H9 (cell line): ENCODE data around the gene PTN. TPM values are rescaled to one million over a fixed set of nuclear protein-coding genes. Genes with fewer than 3 reads are reported as not detected.

Experiments used
- DNase-seq: peaks from one replicate; pipeline ENCODE4 v3.0.0-alpha.2; 2017
- H2AFZ ChIP-seq: one replicate; pipeline ENCODE4 v1.6.1; 2013; ENCODE audit warnings: mild to moderate bottlenecking, low read length, control low read depth, moderate library complexity
- H2AK5ac ChIP-seq: 2 replicates; pipeline ENCODE4 v1.6.1; 2013; ENCODE audit warnings: low read length, control low read depth, mixed read lengths; ENCODE audit not compliant: insufficient read length
- H2BK120ac ChIP-seq: one replicate; pipeline ENCODE4 v1.6.1; 2013; ENCODE audit warnings: low read depth, mild to moderate bottlenecking, low read length, control low read depth, inconsistent platforms; ENCODE audit not compliant: poor library complexity, severe bottlenecking
- H2BK12ac ChIP-seq: 2 replicates; pipeline ENCODE4 v1.6.1; 2013; ENCODE audit warnings: low read length, control low read depth, mixed read lengths, low read depth; ENCODE audit not compliant: insufficient read length
- H2BK15ac ChIP-seq: 2 replicates; pipeline ENCODE4 v1.6.1; 2013; ENCODE audit warnings: low read depth, low read length, control low read depth
- H2BK20ac ChIP-seq: one replicate; pipeline ENCODE4 v1.6.1; 2013; ENCODE audit warnings: low read depth, mild to moderate bottlenecking, low read length, control low read depth, inconsistent platforms; ENCODE audit not compliant: poor library complexity, severe bottlenecking
- H2BK5ac ChIP-seq: 2 replicates; pipeline ENCODE4 v1.6.1; 2013; ENCODE audit warnings: low read length, control low read depth, mixed read lengths; ENCODE audit not compliant: insufficient read length
- H3K14ac ChIP-seq: 2 replicates; pipeline ENCODE4 v1.6.1; 2013; ENCODE audit warnings: low read length, control low read depth; ENCODE audit not compliant: insufficient read depth
- H3K18ac ChIP-seq: 2 replicates; pipeline ENCODE4 v1.6.1; 2013; ENCODE audit warnings: low read depth, mild to moderate bottlenecking, mixed read lengths, low read length, control low read depth; ENCODE audit not compliant: insufficient read length
- H3K23ac ChIP-seq: 2 replicates; pipeline ENCODE4 v1.6.1; 2013; ENCODE audit warnings: low read length, control low read depth, mixed read lengths, low read depth; ENCODE audit not compliant: insufficient read length
- H3K23me2 ChIP-seq: 2 replicates; pipeline ENCODE4 v1.6.1; 2013; ENCODE audit warnings: low read depth, mild to moderate bottlenecking, mixed read lengths, low read length, control low read depth; ENCODE audit not compliant: insufficient read length, poor library complexity, severe bottlenecking
- H3K27ac ChIP-seq: 2 replicates; pipeline ENCODE4 v1.5.1; 2013; ENCODE audit warnings: low read length, control low read depth, mixed read lengths, low read depth; ENCODE audit not compliant: insufficient read length
- H3K27me3 ChIP-seq: 2 replicates; pipeline ENCODE4 v1.6.1; 2013; ENCODE audit warnings: low read length, control low read depth, inconsistent platforms; ENCODE audit not compliant: insufficient read depth
- H3K4ac ChIP-seq: 2 replicates; pipeline ENCODE4 v1.6.1; 2013; ENCODE audit warnings: low read depth, mild to moderate bottlenecking, control low read depth, inconsistent platforms, low read length, moderate library complexity
- H3K4me1 ChIP-seq: 2 replicates; pipeline ENCODE4 v1.6.1; 2013; ENCODE audit warnings: low read length, control low read depth, inconsistent platforms; ENCODE audit not compliant: insufficient read depth
- H3K4me2 ChIP-seq: 2 replicates; pipeline ENCODE4 v1.6.1; 2013; ENCODE audit warnings: low read length, control low read depth, mixed read lengths; ENCODE audit not compliant: insufficient read length, insufficient read depth
- H3K56ac ChIP-seq: 2 replicates; pipeline ENCODE4 v1.6.1; 2013; ENCODE audit warnings: low read depth, mild to moderate bottlenecking, mixed read lengths, low read length, control low read depth; ENCODE audit not compliant: insufficient read length
- H3K79me1 ChIP-seq: 2 replicates; pipeline ENCODE4 v1.6.1; 2013; ENCODE audit warnings: low read depth, mild to moderate bottlenecking, moderate library complexity, low read length, control low read depth, inconsistent platforms; ENCODE audit not compliant: insufficient read depth, poor library complexity, severe bottlenecking
- H3K79me2 ChIP-seq: 2 replicates; pipeline ENCODE4 v1.6.1; 2013; ENCODE audit warnings: low read length, control low read depth, inconsistent platforms; ENCODE audit not compliant: insufficient read depth
- H3K9ac ChIP-seq: 2 replicates; pipeline ENCODE4 v1.6.1; 2013; ENCODE audit warnings: low read length, control low read depth, mixed read lengths; ENCODE audit not compliant: insufficient read length; ENCODE audit errors: extremely low read depth
- H3K9me3 ChIP-seq: one replicate; pipeline ENCODE4 v1.6.1; 2013; ENCODE audit warnings: low read depth, low read length, inconsistent platforms; ENCODE audit not compliant: control insufficient read depth
- H3T11ph ChIP-seq: one replicate; pipeline ENCODE4 v1.6.1; 2013; ENCODE audit warnings: mild to moderate bottlenecking, low read length, control low read depth, inconsistent platforms
- H4K20me1 ChIP-seq: one replicate; pipeline ENCODE4 v1.6.1; 2013; ENCODE audit not compliant: control insufficient read depth, insufficient read length, insufficient read depth
- H4K5ac ChIP-seq: 2 replicates; pipeline ENCODE4 v1.6.1; 2013; ENCODE audit warnings: low read depth, mild to moderate bottlenecking, mixed read lengths, low read length, control low read depth; ENCODE audit not compliant: insufficient read length
- H4K8ac ChIP-seq: replicated peaks from 2 replicates; pipeline ENCODE4 v1.6.1; 2013; ENCODE audit warnings: low read length, control low read depth, mixed read lengths, low read depth; ENCODE audit not compliant: insufficient read length
- H4K91ac ChIP-seq: 2 replicates; pipeline ENCODE4 v1.6.1; 2013; ENCODE audit warnings: low read depth, mild to moderate bottlenecking, moderate library complexity, mixed read lengths, low read length, control low read depth; ENCODE audit not compliant: insufficient read length
- H3K27ac Mint-ChIP-seq, 3 experiments: 2 replicates in 2 of 3; 3 replicates in 1 of 3; pipeline ENCODE4 v1.8.0; 2020 to 2021; ENCODE audit warnings: mixed read lengths in 3 of 3, mild to moderate bottlenecking in 1 of 3, moderate library complexity in 1 of 3
- H3K27me3 Mint-ChIP-seq: 2 replicates; pipeline ENCODE4 v1.8.0; 2021; ENCODE audit warnings: low read depth, mild to moderate bottlenecking, moderate library complexity, mixed read lengths
- H3K36me3 Mint-ChIP-seq, 3 experiments: 2 replicates in 2 of 3; 3 replicates in 1 of 3; pipeline ENCODE4 v1.8.0; 2020 to 2021; ENCODE audit warnings: low read depth in 3 of 3, mixed read lengths in 3 of 3; ENCODE audit not compliant: insufficient read depth in 1 of 3
- H3K4me1 Mint-ChIP-seq, 2 experiments: 2 replicates each; pipeline ENCODE4 v1.8.0; 2020; ENCODE audit warnings: mixed read lengths in 2 of 2
- H3K4me3 Mint-ChIP-seq, 2 experiments: 2 replicates in 1 of 2; 3 replicates in 1 of 2; pipeline ENCODE4 v1.8.0; 2020 to 2021; ENCODE audit warnings: mild to moderate bottlenecking in 2 of 2, mixed read lengths in 2 of 2, moderate library complexity in 1 of 2
- H3K9me3 Mint-ChIP-seq, 2 experiments: 2 replicates in 1 of 2; 3 replicates in 1 of 2; pipeline ENCODE4 v1.8.0; 2020; ENCODE audit warnings: mild to moderate bottlenecking in 2 of 2, mixed read lengths in 2 of 2, moderate library complexity in 1 of 2
- WGBS: extraction: QIAGEN DNeasy Blood & Tissue Kit; methylation state at CpG from one replicate; pipeline ENCODE4 v1.1.7; 2013; ENCODE audit warnings: missing lambda C conversion rate, low lambda C conversion rate, mixed read lengths; ENCODE audit not compliant: insufficient read length; ENCODE audit errors: extremely low coverage; 5-methylcytosine and 5-hydroxymethylcytosine counted together
- total RNA-seq: library from RNA; stranded (reverse); gene quantifications from 2 replicates; pipeline ENCODE4 v1.2.1, GENCODE V29; 2021
- TF ChIP-seq, protein P1 (sequence below): fragments of 200-600 bp; sonication (generic); conservative IDR thresholded peaks from 3 replicates; pipeline ENCODE4 v1.8.0; 2021; ENCODE audit warnings: antibody characterized with exemption, mild to moderate bottlenecking

The PTN gene
- total RNA-seq, 1 experiment from 2014 or later: 16.5 TPM

DNA sequence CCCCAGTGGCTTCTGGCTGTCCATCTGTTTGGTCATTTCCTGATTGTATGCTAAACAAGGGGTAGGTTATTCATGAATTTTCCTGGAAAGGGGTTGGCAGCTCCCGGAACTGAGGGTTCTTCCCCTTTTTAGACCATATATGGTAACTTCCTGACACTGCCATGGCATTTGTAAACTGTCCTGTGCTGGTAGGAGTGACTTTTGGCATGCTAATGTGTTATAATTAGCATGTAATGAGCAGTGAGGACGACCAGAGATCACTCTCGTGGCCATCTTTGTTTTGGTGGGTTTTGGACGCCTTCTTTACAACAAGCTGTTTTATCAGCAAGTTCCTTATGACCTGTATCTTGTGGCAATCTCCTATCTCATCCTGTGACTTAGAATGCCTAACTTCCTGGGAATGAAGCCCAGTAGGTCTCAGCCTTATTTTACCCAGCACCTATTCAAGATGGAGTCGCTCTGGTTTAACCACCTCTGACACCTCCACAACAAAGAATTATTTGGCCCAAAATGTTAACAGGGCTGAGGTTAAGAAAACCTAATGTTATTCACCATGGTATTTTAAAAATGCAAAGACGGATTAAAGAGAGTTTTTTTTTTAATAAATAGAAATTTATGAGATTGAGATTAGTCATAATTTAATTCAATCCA, 2.4 kb upstream of the PTN start:
- no peak overlapping the region for H2BK20ac ChIP-seq
- H2BK12ac ChIP-seq: no peak overlapping the region
- no peak overlapping the region for H2BK5ac ChIP-seq
- WGBS: no CpG with 5 or more reads among the region's 6 CpGs
- no peaks in the 10 kb centered on the region for H4K20me1 ChIP-seq
- no peak overlapping the region for H2AFZ ChIP-seq
- H2BK15ac ChIP-seq: no peak overlapping the region
- no peak overlapping the region for H2BK120ac ChIP-seq
- no peaks in the 10 kb centered on the region for H3K79me1 ChIP-seq
- no peak for DNase-seq
- no peak overlapping the region for H3K56ac ChIP-seq
- peaks cover 15% of the 10 kb centered on the region for H3K23me2 ChIP-seq
- H3K79me2 ChIP-seq: no peaks in the 10 kb centered on the region
- H3K9me3 Mint-ChIP-seq: no peaks in the 10 kb centered on the region
- no peak overlapping the region for H3K14ac ChIP-seq
- peak overlapping the region in 1 of 3 experiments; percentile 87; a peak in 1 of 7 replicates for H3K27ac Mint-ChIP-seq
- no peak overlapping the region for H3K4me3 Mint-ChIP-seq
- no peak overlapping the region for H4K91ac ChIP-seq
- no peak overlapping the region for H3K4ac ChIP-seq
- no peak overlapping the region for H4K8ac ChIP-seq
- H3K18ac ChIP-seq: no peak overlapping the region
- no peak overlapping the region for H2AK5ac ChIP-seq
- H3K4me2 ChIP-seq: no peak overlapping the region
- no peaks in the 10 kb centered on the region for H3K9me3 ChIP-seq
- H3K4me1 ChIP-seq: no peaks in the 10 kb centered on the region; the same call in 1 of the 2 replicates
- peaks cover 22% of the 10 kb centered on the region for H3K27me3 Mint-ChIP-seq
- no peak overlapping the region for H3K27ac ChIP-seq
- no peaks in the 10 kb centered on the region for H3K27me3 ChIP-seq
- TF ChIP-seq, protein P1, sequence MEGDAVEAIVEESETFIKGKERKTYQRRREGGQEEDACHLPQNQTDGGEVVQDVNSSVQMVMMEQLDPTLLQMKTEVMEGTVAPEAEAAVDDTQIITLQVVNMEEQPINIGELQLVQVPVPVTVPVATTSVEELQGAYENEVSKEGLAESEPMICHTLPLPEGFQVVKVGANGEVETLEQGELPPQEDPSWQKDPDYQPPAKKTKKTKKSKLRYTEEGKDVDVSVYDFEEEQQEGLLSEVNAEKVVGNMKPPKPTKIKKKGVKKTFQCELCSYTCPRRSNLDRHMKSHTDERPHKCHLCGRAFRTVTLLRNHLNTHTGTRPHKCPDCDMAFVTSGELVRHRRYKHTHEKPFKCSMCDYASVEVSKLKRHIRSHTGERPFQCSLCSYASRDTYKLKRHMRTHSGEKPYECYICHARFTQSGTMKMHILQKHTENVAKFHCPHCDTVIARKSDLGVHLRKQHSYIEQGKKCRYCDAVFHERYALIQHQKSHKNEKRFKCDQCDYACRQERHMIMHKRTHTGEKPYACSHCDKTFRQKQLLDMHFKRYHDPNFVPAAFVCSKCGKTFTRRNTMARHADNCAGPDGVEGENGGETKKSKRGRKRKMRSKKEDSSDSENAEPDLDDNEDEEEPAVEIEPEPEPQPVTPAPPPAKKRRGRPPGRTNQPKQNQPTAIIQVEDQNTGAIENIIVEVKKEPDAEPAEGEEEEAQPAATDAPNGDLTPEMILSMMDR: no peak
- H3T11ph ChIP-seq: no peak overlapping the region
- H3K9ac ChIP-seq: no peak overlapping the region
- H3K23ac ChIP-seq: no peak overlapping the region
- no peak overlapping the region for H4K5ac ChIP-seq
- H3K4me1 Mint-ChIP-seq: peaks cover 47% of the 10 kb centered on the region in 2 experiments
- H3K36me3 Mint-ChIP-seq: no peaks in the 10 kb centered on the region; a peak in 1 of 7 replicates
